HG03457 (cell line): Measurements from ENCODE around the gene THAP10.

Source experiments
- ATAC-seq: cut with Tn5 transposase; IDR thresholded peaks from one replicate; pipeline ENCODE4 v1.9.1; 2021; ENCODE audit warnings: moderate number of reproducible peaks; ENCODE audit not compliant: unreplicated experiment

Gene THAP10

DNA sequence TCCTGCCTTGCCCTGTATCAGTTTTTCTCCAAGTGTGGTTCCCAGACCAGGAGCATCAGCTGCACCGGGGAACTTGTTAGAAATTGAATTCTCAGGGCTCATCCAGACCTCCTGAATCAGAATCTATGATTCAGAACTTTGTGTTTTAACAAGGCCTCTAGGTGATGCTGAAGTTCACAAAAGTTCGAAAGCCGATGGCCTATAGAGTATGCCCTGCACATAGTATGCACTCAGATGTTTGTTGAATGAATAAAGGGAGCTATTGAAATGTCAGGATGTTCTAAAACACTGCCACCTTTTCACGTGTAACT is 37.6 kb downstream of the THAP10 start:
- no peak for ATAC-seq

GRCh38 chr15:70853973-70854665 is 38.1 kb downstream of the THAP10 start, which contains the start of gene LARP6:
Gene LARP6 (minus strand): TSS chr15:70854157. CDS start chr15:70854088, 69 bp downstream.
- no peak for ATAC-seq

DNA sequence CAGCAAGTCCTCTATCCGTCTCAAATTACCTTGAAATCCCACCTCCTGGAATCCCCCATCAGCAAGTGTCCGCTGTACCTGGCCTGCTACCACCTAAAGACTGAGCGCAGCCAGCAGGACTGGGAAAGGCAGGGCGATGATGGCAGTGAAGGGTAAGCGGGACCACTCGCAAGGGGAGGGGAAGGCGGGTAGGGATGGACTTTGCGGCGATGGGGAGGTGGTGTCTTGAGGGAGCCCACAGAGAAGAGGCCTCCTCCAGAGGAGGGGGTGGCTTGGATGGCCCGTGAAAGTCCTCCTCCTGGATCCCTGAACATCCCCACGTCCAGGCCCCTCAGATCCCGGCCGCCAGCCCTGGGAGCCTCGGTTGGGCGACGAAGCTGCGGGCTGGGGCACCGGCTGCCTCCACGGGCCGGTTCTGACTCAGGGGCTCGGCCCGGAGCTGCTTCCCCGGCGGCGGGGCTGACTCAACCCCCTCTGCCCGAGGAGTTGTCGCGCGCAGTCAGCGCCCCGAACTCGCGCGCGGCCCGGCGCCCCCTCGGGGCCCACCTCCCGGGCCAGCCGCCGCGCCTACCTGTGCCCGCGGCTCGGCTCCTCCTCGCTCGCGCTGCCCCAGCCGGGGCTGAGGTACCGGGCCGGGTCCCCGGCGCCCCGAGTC is 38.8 kb downstream of the THAP10 start:
- no peak for ATAC-seq

DNA sequence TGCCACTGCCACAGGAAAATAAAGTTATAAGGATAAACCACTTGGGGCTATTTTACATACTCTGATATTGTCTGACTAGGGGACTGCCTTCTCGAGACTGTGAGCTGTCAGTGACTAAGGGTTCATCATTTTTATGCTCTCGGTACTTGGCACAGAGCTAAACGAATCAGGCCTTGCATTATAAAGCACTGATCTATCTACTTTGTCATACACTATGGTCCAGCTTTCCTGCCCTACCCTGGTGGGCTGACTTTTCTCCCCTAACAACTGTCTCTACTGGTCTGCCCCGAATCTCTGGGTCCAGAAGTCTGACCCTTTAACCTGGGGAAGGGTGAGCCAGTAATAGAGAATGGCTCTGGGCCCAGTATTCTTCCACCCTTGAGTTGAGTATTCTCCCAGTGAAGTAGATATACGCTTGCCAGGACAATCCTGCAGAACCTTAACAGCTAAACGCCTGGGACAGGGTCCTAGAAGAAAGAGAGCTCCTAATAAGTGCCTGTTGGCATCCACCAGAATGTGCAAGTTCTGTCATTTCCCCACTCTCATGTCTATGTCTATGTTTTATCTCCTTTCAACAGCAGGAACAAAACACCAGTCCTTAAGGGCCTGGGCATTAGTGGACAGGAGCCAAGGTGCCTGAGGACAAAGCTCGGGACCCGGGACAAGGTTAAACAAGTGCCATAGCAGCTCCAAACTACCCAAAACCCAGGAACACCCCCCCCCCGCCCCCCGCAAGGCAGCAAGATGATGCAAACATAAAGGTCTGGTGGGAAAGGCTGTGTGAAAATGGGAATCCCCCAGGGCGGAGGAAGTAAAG is 39.5 kb downstream of the THAP10 start:
- no peak for ATAC-seq

GRCh38 chr15:70851889-70852288 is 40.3 kb downstream of the THAP10 start:
- no peak for ATAC-seq

- no peak for ATAC-seq
These were observed 46.5 kb downstream of the THAP10 start for GRCh38 chr15:70845602-70846360.

DNA sequence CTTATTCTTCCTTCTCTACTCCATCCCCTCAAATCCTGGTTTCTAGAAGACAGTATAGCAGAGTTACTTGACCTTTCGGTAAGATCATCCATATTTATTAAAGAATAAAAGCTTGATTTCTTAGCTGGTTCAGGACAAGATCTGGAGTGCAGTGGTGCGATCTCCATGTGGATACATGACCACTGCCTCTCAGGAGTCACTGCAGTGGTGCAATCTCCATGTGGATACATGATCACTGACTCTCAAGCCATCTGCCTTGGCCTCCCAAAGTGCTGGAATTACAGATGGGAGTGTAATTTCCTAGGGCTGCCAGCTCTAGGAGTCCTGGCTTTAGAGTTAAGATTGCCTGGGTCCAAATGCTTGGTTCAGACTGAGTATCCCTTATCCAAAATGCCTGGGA is 54.8 kb downstream of the THAP10 start:
- no peak for ATAC-seq

GRCh38 chr15:70835841-70836240 is 56.4 kb downstream of the THAP10 start:
- ATAC-seq: no peak

DNA sequence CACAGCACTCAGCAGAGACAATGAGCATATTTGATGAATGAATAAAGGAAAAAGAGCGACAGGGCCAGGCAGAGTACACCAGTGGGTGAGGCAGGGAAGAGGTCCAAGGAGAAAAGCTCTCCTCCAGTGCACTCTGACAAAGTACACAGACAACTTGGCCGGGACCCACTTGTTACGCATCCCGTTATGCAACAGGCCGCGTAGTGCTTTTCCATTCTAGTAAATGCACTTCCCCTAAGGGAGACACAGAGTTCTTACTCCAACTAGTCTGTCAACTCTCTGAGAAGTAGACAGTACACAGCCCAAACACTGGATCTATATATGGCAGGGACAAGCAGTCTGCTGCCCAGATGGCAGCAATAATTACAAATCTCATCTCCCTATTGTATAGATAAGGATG is 56.8 kb downstream of the THAP10 start:
- no peak for ATAC-seq

DNA sequence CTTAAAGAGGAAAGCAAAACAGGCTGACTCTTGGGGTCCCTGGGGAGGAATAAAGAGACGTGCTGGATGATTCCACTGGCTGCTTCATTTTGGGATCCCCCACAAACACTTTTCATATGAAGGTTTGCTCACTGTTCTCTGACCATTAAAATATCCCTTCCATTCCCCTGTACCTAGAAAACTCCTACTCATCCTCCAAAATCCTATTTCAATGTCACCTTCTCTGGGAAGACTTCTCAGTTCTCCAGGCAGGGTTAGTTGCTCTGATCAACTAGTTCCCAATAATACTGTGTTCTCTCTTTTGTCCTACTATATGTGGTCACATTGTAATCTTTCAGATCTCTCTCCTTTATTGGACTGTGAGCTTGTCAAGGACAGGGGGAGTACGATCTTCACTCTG is 57.2 kb downstream of the THAP10 start:
- no peak for ATAC-seq

DNA sequence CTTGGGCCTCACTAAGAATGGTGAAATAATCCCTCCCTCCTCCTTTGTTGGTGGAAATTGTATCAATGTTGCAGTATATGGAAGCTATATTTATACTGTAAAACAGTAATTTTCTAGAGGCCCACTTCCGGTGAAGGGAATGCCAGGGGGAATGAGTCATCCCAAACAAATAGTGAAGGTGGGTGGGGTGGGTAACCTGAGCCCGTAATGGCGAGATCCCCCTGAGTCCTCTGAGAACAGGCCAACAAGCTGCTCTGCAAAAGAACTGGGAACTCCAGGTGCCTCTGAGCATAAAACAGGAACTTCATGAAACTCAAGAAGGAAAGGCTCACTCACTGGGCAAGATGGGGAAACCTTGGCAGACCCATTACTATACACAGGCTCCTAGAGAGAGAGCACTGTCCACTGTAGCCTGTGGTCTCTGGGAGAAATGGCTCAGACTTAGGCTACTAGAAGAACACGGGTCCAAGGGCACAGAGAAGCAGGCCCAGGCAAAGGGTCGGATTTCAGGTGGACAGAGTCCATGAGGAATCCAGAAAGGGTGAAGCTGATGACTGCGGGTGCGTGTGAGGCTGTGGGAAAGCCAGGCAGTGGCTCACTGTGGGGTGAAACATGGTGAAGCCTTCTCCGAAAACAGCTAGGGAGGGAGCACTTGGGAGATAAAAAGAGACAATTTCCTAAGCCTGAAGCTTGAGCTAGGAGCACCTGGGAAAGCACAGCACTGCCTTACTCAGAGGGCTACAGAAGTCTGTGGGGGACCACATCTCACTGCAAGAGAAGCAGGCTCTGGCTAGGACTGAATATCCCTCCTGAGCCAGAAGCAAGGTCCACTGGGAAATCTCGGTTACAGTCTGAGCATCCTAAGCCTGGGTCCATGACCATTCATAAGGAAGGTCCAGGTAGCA is 58.1 kb downstream of the THAP10 start:
- no peak for ATAC-seq

DNA sequence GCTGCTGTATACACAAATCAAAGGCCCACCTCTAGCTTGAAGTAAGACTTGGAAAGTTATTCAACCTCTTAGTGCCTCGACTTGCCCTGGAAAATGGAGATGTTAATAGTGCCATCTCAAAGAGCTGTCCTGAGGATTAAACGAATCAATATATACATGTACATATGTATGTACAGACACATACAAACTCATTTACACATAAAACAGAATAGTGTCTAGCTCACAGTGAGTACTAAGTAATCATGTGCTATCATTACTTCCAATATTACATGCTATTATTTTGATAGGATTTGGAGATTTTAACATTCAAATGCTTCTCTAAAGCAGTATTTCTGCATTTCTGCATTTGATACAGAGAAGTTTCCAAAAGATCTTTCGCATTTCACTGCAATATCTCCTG is 58.8 kb downstream of the THAP10 start:
- ATAC-seq: no peak

DNA sequence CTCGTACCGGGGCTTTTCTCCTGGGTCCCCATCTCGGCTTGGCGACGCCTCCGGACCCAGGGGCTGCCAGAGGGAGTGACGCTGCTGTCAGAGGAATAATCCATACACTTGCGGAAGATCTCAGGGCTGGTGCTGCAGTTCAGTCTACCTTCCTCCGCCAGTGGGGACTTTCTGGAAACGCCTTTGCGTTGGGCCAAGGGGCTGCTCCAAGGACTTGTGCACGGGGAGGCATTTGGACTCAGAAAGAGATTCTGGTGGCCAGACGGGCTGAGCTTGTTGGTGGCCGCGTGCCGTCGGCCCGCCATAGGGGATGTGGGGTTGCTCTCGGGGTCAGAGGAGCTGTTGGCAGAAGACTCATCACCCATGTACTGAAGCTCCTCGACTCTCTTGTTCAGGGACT is 60.1 kb downstream of the THAP10 start:
- no peak for ATAC-seq
